RWPE2 (cell line): ENCODE data around the gene CSMD2.

ENCODE experiments used
- ATAC-seq: fragments of 200-7000 bp; cut with Tn5 transposase; 3 replicates; pipeline ENCODE4 v1.9.1; 2021; ENCODE audit warnings: low read depth
- DNase-seq: peaks from one replicate; pipeline ENCODE4 v3.0.0-alpha.2; 2020; ENCODE audit warnings: low spot score
- H3K27ac ChIP-seq: fragments of 450-650 bp; 2 replicates; pipeline ENCODE4 v1.5.1; 2017; ENCODE audit warnings: mild to moderate bottlenecking; ENCODE audit not compliant: poor library complexity, severe bottlenecking
- H3K27me3 ChIP-seq: fragments of 250-450 bp; sonication (Bioruptor Pico); 2 replicates; pipeline ENCODE4 v1.5.1; 2021; ENCODE audit warnings: mild to moderate bottlenecking, moderate library complexity; ENCODE audit not compliant: insufficient read depth, poor library complexity, severe bottlenecking
- H3K36me3 ChIP-seq: fragments of 250-450 bp; sonication (Bioruptor Pico); 2 replicates; pipeline ENCODE4 v1.5.1; 2020; ENCODE audit warnings: low read depth, mild to moderate bottlenecking, moderate library complexity
- H3K4me1 ChIP-seq: fragments of 250-450 bp; sonication (Bioruptor Pico); 2 replicates; pipeline ENCODE4 v1.5.1; 2021; ENCODE audit warnings: mild to moderate bottlenecking, moderate library complexity; ENCODE audit not compliant: insufficient read depth, poor library complexity, severe bottlenecking
- H3K4me3 ChIP-seq: fragments of 250-450 bp; sonication (Bioruptor Pico); 2 replicates; pipeline ENCODE4 v1.5.1; 2021; ENCODE audit warnings: mild to moderate bottlenecking, moderate library complexity; ENCODE audit not compliant: severe bottlenecking
- H3K9me3 ChIP-seq: fragments of 250-450 bp; sonication (Bioruptor Pico); 2 replicates; pipeline ENCODE4 v1.5.1; 2021; ENCODE audit warnings: mild to moderate bottlenecking, moderate library complexity; ENCODE audit not compliant: severe bottlenecking
- TF ChIP-seq, protein P1 (sequence below): fragments of 450-650 bp; IDR thresholded peaks from one replicate; pipeline ENCODE4 v1.5.1; 2017; ENCODE audit warnings: mild to moderate bottlenecking, moderate library complexity; ENCODE audit not compliant: poor library complexity, severe bottlenecking

The CSMD2 gene

DNA sequence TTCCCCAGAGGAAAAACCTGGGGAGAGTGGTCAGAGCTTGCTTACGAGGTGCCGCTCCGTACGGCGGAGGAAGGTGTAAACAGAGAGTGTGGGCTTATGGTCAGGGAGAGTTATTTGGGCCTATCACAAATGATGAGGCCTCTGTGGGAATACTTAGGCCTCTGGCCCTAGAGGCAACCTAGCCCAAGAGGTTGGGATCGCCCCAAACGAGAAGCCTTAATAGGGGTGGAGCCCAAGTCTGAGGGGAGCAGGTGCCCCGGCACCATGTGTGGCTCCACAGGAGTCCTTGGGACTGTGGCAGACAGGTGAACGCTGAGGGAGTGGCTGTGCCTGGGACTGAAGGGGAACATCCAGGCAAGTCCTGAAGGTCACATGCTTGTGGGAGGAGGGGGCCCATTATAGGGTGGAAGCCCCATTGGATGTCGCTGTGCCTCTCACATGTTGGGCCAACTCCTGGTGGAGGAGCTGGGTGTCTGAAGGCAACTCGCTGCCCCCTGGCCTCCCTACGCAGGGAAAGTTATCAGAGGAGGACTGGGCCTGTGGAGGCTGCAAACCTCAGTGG, 557.5 kb downstream of the CSMD2 start:
- H3K4me1 ChIP-seq: no peaks in the 10 kb centered on the region
- TF ChIP-seq, protein P1, sequence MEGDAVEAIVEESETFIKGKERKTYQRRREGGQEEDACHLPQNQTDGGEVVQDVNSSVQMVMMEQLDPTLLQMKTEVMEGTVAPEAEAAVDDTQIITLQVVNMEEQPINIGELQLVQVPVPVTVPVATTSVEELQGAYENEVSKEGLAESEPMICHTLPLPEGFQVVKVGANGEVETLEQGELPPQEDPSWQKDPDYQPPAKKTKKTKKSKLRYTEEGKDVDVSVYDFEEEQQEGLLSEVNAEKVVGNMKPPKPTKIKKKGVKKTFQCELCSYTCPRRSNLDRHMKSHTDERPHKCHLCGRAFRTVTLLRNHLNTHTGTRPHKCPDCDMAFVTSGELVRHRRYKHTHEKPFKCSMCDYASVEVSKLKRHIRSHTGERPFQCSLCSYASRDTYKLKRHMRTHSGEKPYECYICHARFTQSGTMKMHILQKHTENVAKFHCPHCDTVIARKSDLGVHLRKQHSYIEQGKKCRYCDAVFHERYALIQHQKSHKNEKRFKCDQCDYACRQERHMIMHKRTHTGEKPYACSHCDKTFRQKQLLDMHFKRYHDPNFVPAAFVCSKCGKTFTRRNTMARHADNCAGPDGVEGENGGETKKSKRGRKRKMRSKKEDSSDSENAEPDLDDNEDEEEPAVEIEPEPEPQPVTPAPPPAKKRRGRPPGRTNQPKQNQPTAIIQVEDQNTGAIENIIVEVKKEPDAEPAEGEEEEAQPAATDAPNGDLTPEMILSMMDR: no peak

DNA sequence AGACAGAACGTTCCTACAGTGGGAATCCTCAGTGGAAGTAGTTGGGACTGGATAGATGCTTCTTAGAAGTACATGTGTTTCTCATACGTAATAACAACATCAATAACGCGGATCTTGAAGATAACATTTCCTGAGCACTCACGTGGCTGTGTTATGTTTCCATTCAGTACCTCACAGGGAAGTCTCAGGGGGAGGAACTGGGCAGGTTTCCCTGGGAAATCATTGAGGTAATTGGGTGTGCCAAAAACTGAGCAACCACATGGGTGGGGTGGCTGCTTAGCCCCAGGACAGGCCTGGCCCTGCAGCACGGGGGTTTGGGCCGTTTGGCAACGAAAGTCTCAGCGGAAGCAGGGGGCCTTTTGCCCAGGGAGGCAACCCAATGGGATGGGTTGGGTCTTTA, 558.8 kb downstream of the CSMD2 start:
- Histone ChIP-seq H3K27me3 (no peaks in the 10 kb centered on the region), H3K27ac (no peak overlapping the region), H3K4me3 (no peak overlapping the region), H3K36me3 (no peaks in the 10 kb centered on the region), H3K9me3 (no peaks in the 10 kb centered on the region), H3K4me1 (no peaks in the 10 kb centered on the region)
- TF ChIP-seq, protein P1: no peak
- ATAC-seq (no peak), DNase-seq (no peak)

More for the DNA sequence above, 557.5 kb downstream of the CSMD2 start:
- no peaks in the 10 kb centered on the region for H3K36me3 ChIP-seq
- H3K9me3 ChIP-seq: no peaks in the 10 kb centered on the region
- H3K4me3 ChIP-seq: no peak overlapping the region
- ATAC-seq (no peak), DNase-seq (no peak)
- H3K27ac ChIP-seq: no peak overlapping the region
- no peaks in the 10 kb centered on the region for H3K27me3 ChIP-seq

DNA sequence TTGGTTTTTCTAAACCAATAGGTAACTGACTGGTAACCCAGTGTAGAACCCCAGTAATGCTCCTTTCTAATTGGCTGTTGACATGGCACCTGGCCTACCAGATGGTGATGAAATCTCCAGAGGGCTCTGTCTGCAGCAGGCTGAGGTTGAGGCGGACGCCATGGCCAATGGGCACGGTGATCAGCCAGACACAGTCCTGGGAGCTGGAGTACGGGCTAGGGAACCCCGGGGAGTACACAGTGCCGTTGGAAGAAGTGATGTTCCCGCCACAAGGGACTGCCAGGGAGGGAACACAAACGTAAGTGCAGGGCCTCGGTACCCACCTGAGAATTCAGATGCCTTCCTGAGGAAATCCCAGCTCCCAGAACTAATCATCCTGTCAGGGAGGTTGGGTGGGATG, 562.8 kb downstream of the CSMD2 start:
- Histone ChIP-seq H3K36me3 (no peaks in the 10 kb centered on the region), H3K9me3 (no peaks in the 10 kb centered on the region), H3K4me1 (no peaks in the 10 kb centered on the region), H3K27me3 (no peaks in the 10 kb centered on the region), H3K4me3 (no peak overlapping the region), H3K27ac (no peak overlapping the region)
- ATAC-seq (no peak), DNase-seq (no peak)
- TF ChIP-seq, protein P1: no peak

DNA sequence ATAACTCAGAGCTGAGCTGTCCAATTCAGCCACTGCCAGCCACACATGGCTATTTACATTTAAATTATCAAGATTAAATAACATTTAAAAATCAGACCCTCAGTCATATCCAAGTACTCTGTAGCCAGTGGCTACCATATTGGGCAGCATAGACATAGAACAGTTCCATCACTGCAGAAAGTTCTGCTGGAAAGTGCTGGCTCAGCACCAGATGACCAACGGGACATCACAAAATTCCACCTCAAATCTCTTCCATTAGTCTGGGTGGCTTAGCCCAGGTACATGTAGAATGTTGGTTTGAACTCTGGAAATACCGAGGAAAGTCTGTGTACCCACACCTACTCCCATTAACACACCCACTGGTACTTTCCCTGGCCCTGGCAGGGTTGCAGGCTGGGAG, 563.3 kb downstream of the CSMD2 start:
- TF ChIP-seq, protein P1: no peak
- no peaks in the 10 kb centered on the region for H3K4me1 ChIP-seq
- H3K36me3 ChIP-seq: no peaks in the 10 kb centered on the region
- ATAC-seq (no peak), DNase-seq (no peak)
- H3K9me3 ChIP-seq: no peaks in the 10 kb centered on the region
- no peaks in the 10 kb centered on the region for H3K27me3 ChIP-seq
- H3K4me3 ChIP-seq: no peak overlapping the region
- no peak overlapping the region for H3K27ac ChIP-seq

DNA sequence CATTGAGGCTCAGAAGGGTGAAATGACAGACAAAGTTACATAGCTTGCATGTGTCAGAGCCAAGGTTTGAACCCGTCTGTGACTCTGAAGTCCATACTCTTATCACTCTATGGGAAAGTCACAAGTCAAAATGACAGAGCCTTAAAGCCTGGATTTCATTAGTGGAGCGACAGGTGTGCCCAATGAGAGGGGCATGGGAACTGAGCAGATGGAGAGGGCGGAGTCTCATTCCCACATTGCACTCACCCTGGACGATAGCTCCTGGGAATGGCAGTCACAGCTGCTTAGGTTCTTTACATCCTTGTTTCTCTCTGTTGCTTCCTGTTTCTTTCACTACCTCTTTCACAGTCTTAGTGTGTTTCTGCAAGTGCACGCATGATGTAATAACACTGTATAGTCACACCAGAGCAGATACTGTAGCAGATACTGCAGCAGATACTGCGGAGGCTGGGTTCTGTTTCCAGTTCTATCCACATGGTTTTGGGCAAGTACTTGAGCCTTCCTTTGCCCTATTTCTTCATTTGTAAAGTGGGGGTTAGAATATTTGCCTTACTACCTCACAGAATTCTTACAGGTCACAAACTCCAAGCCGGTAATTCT, 565.4 kb downstream of the CSMD2 start:
- Histone ChIP-seq H3K4me3 (no peak overlapping the region), H3K27me3 (peaks cover 9% of the 10 kb centered on the region), H3K27ac (no peak overlapping the region), H3K4me1 (no peaks in the 10 kb centered on the region), H3K36me3 (no peaks in the 10 kb centered on the region), H3K9me3 (no peaks in the 10 kb centered on the region)
- DNase-seq (no peak), ATAC-seq (no peak)
- TF ChIP-seq, protein P1: no peak
